ENCODE measurements around the gene AQP10.
A peak's percentile ranks its signal among the peaks of the same experiment; 100 is the strongest.
"Not testable (repeated sequence)": the region's sequence is repeated elsewhere in the genome, so short reads cannot be mapped to it uniquely, and the experiment has no call there.

AQP10 gene

GRCh38 chr1:154320882-154321608, at the start of gene AQP10:
TSS of gene AQP10 (plus strand) at chr1:154321093. CDS start at chr1:154321156, 63 bp downstream.
- DNase-seq (ENCODE audit: low read depth in 2 of 2): no peak

GRCh38 chr1:154272217-154272998, 48.5 kb upstream of the AQP10 start, which contains the start of gene HAX1:
TSS of gene HAX1 (plus strand) at chr1:154272629. CDS start at chr1:154272724, 95 bp downstream.
- DNase-seq (ENCODE audit: low read depth in 2 of 2): peak; percentile 97

- DNase-seq (ENCODE audit: low read depth in 2 of 2): no peak
Observed at GRCh38 chr1:154272999-154273563, 47.8 kb upstream of the AQP10 start.

- no peak for DNase-seq (ENCODE audit: low read depth in 2 of 2)
Observed at GRCh38 chr1:154276797-154277196, 44.1 kb upstream of the AQP10 start.

- DNase-seq (ENCODE audit: low read depth in 2 of 2): not testable (repeated sequence)
Observed at GRCh38 chr1:154287591-154287990, 33.3 kb upstream of the AQP10 start.

GRCh38 chr1:154288661-154289060, 32.2 kb upstream of the AQP10 start:
- no peak for DNase-seq (ENCODE audit: low read depth in 2 of 2)

- DNase-seq (ENCODE audit: low read depth in 2 of 2): no peak
Observed at GRCh38 chr1:154290921-154291320, 30.0 kb upstream of the AQP10 start.

GRCh38 chr1:154295408-154296235, 25.3 kb upstream of the AQP10 start:
- DNase-seq (ENCODE audit: low read depth in 2 of 2): no peak

GRCh38 chr1:154301582-154301981, 19.3 kb upstream of the AQP10 start:
- no peak for DNase-seq (ENCODE audit: low read depth in 2 of 2)

- no peak for DNase-seq (ENCODE audit: low read depth in 2 of 2)
Observed at GRCh38 chr1:154304664-154305337, 16.1 kb upstream of the AQP10 start.

GRCh38 chr1:154306151-154306550, 14.7 kb upstream of the AQP10 start:
- no peak for DNase-seq (ENCODE audit: low read depth in 2 of 2)

- not testable (repeated sequence) for DNase-seq (ENCODE audit: low read depth in 2 of 2)
Observed at GRCh38 chr1:154307670-154308270, 13.1 kb upstream of the AQP10 start.

GRCh38 chr1:154309136-154309535, 11.8 kb upstream of the AQP10 start:
- DNase-seq (ENCODE audit: low read depth in 2 of 2): not testable (repeated sequence)

- DNase-seq (ENCODE audit: low read depth in 2 of 2): not testable (repeated sequence)
Observed at GRCh38 chr1:154312229-154313065, 8.4 kb upstream of the AQP10 start.

- no peak for DNase-seq (ENCODE audit: low read depth in 2 of 2)
Observed at GRCh38 chr1:154313066-154313356, 7.9 kb upstream of the AQP10 start.

GRCh38 chr1:154314226-154314625, 6.7 kb upstream of the AQP10 start:
- not testable (repeated sequence) for DNase-seq (ENCODE audit: low read depth in 2 of 2)

GRCh38 chr1:154316704-154317103, 4.2 kb upstream of the AQP10 start:
- no peak for DNase-seq (ENCODE audit: low read depth in 2 of 2)

GRCh38 chr1:154318386-154318785, 2.5 kb upstream of the AQP10 start:
- no peak for DNase-seq (ENCODE audit: low read depth in 2 of 2)

- not testable (repeated sequence) for DNase-seq (ENCODE audit: low read depth in 2 of 2)
Observed at GRCh38 chr1:154321609-154321934, 679 bp downstream of the AQP10 start.

- no peak for DNase-seq (ENCODE audit: low read depth in 2 of 2)
Observed at GRCh38 chr1:154323493-154323892, 2.6 kb downstream of the AQP10 start.

All from activated CD8-positive, alpha-beta memory T cell treated with anti-CD3 and anti-CD28 coated beads for 4 hours (primary cell).